DOHH2 (cell line): ENCODE results near the gene STAG1.

Experiments used
- EZH2phosphoT487 ChIP-seq: fragments of 200-600 bp; sonication (generic); IDR thresholded peaks from 2 replicates; pipeline ENCODE4 v1.6.1; 2017; ENCODE audit warnings: borderline replicate concordance, mild to moderate bottlenecking, antibody characterized with exemption, low read length, moderate library complexity, mixed read lengths
- TF ChIP-seq, protein P1 (sequence below): fragments of 200-600 bp; sonication (generic); IDR thresholded peaks from one replicate; pipeline ENCODE4 v1.5.1; 2014; ENCODE audit warnings: antibody characterized with exemption, mild to moderate bottlenecking, low read depth, low read length; ENCODE audit not compliant: poor library complexity, severe bottlenecking

DNA sequence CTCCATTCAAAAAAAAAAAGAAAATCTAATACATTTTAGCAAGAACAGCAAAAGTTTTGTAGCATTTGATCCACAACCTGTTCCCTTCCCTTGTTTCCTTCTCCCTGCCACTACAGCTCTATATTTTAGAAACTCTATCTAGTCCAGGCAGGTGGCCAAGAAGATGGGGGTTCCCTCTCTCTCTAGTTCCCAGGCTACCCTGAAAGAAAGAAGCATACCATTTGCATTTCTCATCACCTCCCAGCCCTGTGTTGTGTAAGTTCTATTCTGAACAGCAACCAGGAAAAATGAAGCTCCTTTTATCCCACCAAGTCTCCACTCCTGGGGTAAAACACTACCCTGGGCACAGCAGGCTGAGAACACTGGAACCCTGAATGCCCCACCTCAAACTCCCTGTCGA, 402.0 kb downstream of the STAG1 start:
- TF ChIP-seq, protein P1, sequence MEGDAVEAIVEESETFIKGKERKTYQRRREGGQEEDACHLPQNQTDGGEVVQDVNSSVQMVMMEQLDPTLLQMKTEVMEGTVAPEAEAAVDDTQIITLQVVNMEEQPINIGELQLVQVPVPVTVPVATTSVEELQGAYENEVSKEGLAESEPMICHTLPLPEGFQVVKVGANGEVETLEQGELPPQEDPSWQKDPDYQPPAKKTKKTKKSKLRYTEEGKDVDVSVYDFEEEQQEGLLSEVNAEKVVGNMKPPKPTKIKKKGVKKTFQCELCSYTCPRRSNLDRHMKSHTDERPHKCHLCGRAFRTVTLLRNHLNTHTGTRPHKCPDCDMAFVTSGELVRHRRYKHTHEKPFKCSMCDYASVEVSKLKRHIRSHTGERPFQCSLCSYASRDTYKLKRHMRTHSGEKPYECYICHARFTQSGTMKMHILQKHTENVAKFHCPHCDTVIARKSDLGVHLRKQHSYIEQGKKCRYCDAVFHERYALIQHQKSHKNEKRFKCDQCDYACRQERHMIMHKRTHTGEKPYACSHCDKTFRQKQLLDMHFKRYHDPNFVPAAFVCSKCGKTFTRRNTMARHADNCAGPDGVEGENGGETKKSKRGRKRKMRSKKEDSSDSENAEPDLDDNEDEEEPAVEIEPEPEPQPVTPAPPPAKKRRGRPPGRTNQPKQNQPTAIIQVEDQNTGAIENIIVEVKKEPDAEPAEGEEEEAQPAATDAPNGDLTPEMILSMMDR = no peak
- no peak for TF ChIP-seq EZH2phosphoT487
